OCI-M2 (cell line): ENCODE measurements around the gene TMEM54.

Experiments
- DNase-seq: peaks from one replicate; lab custom pipeline; 2025; ENCODE audit not compliant: unreplicated experiment; lab: John Stamatoyannopoulos, UW

Gene TMEM54

GRCh38 chr1:32895325-32896215 is 5.6 kb downstream of the TMEM54 start:
- DNase-seq: no peak

- no peak for DNase-seq
These were observed 6.5 kb downstream of the TMEM54 start for GRCh38 chr1:32894681-32895080.

- DNase-seq: no peak
These were observed 7.1 kb downstream of the TMEM54 start for GRCh38 chr1:32894019-32894600.

- no peak for DNase-seq
These were observed 7.8 kb downstream of the TMEM54 start for GRCh38 chr1:32893198-32894018.

GRCh38 chr1:32892368-32893197 is 8.6 kb downstream of the TMEM54 start:
- DNase-seq: no peak

DNA sequence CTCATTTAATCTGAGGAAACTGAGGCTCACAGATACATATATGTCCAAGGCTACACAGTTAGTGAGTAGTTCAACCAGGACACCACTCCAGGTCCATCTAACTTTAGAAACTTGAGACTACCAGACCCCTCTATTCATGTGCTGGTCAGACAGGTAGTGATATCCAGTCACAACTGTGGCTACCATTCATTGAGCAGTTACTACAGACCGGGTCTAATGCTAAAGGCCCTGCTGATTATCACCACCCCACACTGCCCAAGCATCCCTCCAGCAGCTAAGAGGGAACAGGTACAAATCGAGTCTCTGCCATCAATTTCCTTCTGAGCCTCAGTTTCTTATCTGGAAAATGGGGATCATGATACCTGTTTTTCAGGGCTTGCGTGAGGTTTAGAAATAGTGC is 9.6 kb downstream of the TMEM54 start:
- DNase-seq: no peak

DNA sequence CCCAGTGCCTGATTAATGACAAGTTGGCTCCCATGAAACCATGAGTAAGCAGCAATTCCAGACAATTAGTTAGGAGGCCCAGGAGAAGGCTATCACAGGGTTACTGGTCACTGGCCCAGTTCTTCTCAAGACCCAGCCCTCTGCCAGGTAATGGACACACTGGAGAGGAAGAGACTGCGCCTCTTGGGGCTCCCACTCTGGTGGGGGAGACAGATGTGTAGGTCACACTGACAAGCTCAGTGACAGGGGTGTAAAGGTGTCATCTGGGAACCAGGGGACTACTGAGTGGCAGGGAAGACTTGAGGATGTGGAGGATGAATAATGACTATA is 10.0 kb downstream of the TMEM54 start:
- DNase-seq: no peak

GRCh38 chr1:32890516-32891240 is 10.5 kb downstream of the TMEM54 start:
- no peak for DNase-seq

GRCh38 chr1:32889731-32890278 is 11.4 kb downstream of the TMEM54 start:
- DNase-seq: no peak

GRCh38 chr1:32888677-32889420 is 12.3 kb downstream of the TMEM54 start:
- no peak for DNase-seq

- DNase-seq: no peak
These were observed 13.1 kb downstream of the TMEM54 start for GRCh38 chr1:32888134-32888533.

- DNase-seq: no peak
These were observed 13.6 kb downstream of the TMEM54 start for GRCh38 chr1:32887623-32888022.

- no peak for DNase-seq
These were observed 14.3 kb downstream of the TMEM54 start for GRCh38 chr1:32886828-32887414.

GRCh38 chr1:32886004-32886827 is 15.0 kb downstream of the TMEM54 start, which contains the start of gene HPCA:
Gene HPCA, plus strand, starts transcription at chr1:32886491. Its CDS starts 2,408 bp downstream, at chr1:32888899.
- peak; percentile 28 for DNase-seq

DNA sequence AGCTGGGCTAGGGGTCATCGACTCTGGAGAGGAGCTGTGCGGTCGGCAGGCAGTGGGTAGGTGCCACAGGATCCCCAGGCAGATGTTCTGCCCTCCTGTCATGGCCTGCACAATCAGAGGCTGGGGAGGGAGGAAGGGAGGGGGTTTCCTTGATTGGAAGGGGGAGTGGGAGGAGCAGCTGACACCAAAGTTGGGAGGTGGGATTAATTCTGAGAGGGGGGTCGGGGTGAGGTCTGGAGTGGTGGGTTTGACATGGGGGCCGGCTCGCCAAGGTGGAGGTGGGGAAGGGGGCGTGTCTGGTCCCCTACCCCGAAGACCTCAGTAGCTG is 15.5 kb downstream of the TMEM54 start:
- DNase-seq: no peak

GRCh38 chr1:32884726-32885125 is 16.5 kb downstream of the TMEM54 start:
- DNase-seq: no peak

DNA sequence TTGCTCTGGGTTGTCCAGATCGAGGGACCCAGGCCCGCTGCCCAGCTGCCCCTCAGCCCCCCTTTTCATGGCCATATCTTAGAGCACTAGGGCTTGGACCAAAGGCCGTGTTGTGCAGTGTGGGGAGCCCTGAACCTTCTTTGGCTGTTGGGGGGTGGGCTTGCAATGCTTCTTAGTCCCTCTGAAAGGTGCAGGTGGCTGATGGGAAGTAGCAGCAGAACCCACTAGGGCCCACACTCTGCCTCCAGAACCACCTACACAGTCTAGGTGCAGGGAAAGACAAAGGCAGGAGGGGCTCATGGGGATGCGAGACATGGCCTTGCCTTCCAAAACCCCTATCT is 17.2 kb downstream of the TMEM54 start:
- DNase-seq: no peak

DNA sequence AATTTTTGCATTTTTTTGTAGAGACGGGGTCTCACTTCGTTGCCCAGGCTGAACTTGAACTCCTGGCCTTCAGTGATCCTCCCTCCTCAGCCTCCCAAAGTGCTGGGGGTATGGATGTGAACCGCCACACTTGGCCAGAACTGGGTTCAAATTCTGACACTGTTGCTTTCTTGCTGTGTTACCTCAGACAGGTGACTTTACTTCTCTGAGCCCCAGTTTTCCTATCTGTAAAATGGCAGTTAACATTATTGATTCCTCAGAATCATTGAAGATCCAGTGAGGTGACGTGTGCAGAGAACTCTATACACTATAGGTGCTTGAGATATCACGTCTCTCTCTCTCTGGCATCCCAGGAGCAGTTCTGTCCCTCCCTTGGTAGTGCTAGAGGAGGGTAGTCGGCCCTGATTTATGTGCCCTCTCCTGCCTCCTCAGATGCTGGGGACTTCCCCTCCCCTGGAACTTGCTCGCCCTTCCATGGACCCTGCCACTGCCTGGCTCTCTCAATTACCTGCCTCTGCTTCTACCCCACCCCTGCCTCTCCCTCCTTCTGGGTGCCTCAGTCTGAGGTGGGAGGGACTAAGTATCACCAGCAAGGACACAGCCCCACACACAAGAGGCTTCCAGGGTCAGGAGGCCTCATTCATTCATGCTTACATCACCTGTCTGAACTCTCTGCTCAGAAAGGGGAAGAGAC is 17.7 kb downstream of the TMEM54 start:
- DNase-seq: no peak
